ELR (cell line): ENCODE measurements around the gene HELQ.

Experiments
- DNase-seq: peaks from one replicate; pipeline ENCODE4 v3.0.0-alpha.2; 2015; ENCODE audit warnings: low read depth

HELQ gene

GRCh38 chr4:83372931-83373330, 82.7 kb downstream of the HELQ start:
- no peak for DNase-seq

GRCh38 chr4:83371936-83372335, 83.7 kb downstream of the HELQ start:
- DNase-seq, result no peak

GRCh38 chr4:83371235-83371634, 84.4 kb downstream of the HELQ start:
- no peak for DNase-seq

GRCh38 chr4:83370640-83370906, 85.0 kb downstream of the HELQ start:
- DNase-seq, result peak; percentile 57

GRCh38 chr4:83369831-83370639, 85.6 kb downstream of the HELQ start:
- DNase-seq, result peak; percentile 54

GRCh38 chr4:83364312-83364711, 91.3 kb downstream of the HELQ start:
- DNase-seq, result no peak

GRCh38 chr4:83362492-83363329, 92.9 kb downstream of the HELQ start:
- DNase-seq, result peak; percentile 57

GRCh38 chr4:83361416-83362103, 94.1 kb downstream of the HELQ start:
- DNase-seq, result no peak

- DNase-seq, result no peak
Observed at GRCh38 chr4:83360018-83360417, 95.6 kb downstream of the HELQ start.

- DNase-seq, result peak; percentile 80
Observed at GRCh38 chr4:83358410-83358809, 97.2 kb downstream of the HELQ start.
